NOMO-1 (cell line): ENCODE data around the gene MAGI3.
"Not testable (repeated sequence)": the region's sequence is repeated elsewhere in the genome, so short reads cannot be mapped to it uniquely, and the experiment has no call there.

ENCODE experiments used
- DNase-seq, 2 experiments: peaks; one replicate each; lab custom pipeline; 2025; ENCODE audit not compliant: unreplicated experiment in 2 of 2; lab: John Stamatoyannopoulos, UW

The MAGI3 gene

DNA sequence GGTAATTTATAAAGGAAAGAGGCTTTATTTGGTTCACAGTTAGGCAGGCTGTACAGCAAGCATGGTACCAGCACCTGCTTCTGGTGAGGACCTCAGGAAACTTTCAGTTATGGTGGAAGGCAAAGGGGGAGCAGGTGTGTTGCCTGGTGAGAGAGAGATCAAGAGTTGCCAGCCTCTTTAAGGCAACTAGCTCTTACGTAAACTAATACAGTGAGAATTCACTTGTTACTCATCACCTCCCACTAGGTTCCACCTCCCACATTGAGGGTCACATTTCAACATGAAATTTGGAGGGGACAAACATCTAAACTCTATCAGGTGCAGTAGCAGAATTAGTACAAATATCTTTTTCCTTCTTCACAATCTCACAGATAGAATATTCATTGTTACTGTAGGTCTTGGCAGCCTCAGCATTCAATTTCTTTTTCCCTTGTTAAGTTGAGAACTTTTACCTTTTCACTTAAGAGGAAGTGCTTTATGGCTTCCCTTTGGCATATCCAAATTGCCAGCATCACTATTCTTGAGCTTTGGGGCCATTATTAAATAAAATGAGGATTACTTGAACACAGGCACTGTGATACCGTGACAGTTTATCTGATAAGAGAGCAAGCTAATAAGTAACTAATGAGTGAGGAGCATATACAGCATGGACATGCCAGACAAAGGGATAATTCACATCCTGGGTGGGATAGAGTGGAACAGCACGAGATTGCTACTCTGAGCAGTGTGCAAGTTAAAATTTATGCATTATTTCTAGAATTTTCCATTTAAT lies 48.4 kb downstream of the MAGI3 start:
- DNase-seq = no peak

- no peak for DNase-seq
Observed at GRCh38 chr1:113439277-113439670, 49.0 kb downstream of the MAGI3 start.

DNA sequence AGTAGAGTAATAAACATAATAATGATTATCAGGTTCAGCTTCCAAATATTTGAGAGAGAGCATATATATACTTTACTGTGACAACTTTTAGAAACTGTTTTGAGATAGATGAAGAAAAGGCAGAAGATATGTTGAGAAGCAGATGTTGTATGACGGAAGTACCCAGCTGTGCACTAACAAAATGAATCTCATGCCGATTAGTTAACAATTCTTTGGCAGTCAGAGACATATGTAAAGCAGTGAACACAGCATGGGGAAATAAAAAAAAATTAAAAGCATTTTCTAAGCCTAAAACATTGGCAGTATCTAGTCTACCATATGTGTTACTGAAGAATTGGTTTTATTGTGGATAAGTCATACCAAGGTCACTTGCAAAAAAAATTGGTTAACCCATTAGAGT lies 51.8 kb downstream of the MAGI3 start:
- no peak for DNase-seq

GRCh38 chr1:113444857-113445256 lies 54.5 kb downstream of the MAGI3 start:
- no peak for DNase-seq

DNA sequence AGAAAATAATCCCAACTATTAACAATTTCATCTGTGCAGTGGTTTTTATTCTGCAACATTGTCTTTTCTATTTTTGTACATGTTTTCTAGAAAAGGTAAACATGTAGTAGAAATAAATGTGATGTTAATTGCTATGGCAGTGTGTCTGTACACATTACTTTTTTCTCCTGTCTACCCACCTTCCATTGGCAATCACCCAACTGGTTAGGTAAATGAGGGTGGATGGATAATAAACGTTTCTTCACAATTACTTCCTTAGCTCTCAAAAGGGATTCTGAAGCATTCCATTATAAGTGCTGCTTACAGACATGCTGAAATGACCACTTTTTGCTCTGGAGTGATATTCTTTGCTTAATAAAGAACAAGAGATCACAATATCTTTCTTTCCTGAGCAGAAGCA lies 61.4 kb downstream of the MAGI3 start:
- no peak for DNase-seq

DNA sequence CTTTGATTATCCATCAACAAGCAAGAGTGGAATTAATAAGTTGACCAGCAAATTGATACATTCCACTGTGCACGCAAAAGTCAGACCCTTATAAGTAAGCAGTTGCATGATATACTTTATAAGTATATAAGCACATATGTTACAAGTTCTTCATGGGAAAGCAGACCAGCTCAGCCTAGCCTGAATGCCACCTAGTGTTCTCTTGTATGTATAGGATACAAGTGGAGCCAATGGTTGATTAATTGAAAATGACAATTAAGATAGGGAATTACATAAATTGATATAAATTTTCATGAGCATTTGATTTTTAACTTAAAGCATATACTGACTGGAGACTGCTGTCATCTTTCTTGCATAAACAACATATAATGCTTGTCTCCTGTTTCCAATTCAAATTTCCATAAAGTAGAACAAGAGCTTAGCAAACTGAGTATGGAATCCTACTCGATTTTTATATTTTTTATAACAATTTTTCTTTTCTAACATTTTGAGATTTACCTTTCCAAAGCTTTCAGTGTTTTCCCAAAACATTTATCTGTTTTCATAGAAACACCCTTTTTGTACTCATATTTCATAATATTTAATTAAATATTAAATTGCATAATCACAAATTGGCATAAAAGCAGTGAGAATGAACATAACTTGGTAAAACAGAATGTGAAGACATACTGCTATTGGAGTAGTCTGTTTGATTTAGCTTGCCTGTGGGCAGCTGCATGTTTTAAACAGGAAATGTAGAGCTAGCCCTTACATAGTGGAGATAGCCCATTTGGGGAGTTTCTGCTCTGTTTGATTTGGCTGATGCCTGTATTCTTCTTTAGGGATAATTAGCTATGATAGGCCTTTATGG lies 62.8 kb downstream of the MAGI3 start:
- no peak for DNase-seq

- DNase-seq = no peak
Observed at GRCh38 chr1:113453771-113454083, 63.4 kb downstream of the MAGI3 start.

GRCh38 chr1:113455374-113455773 lies 65.1 kb downstream of the MAGI3 start:
- no peak for DNase-seq

DNA sequence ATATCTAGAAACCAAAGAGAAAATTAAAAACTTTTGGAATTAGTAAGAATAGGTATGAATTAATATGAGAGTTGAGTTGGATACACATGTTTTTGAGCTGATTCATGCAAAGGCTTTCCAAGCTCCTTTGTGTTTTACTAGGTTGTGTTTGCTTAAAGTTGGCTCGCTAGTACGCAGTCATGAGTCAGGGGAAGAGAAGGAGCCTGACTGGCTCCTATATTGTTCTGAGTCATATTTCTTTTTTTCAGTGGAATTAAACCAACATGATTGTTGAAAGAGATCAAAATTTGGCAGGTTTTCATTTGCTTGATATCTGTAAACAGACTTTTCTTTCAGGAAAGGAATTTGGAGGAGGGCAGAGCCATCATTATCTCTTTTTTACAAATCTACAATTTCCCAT lies 66.7 kb downstream of the MAGI3 start:
- DNase-seq = no peak

DNA sequence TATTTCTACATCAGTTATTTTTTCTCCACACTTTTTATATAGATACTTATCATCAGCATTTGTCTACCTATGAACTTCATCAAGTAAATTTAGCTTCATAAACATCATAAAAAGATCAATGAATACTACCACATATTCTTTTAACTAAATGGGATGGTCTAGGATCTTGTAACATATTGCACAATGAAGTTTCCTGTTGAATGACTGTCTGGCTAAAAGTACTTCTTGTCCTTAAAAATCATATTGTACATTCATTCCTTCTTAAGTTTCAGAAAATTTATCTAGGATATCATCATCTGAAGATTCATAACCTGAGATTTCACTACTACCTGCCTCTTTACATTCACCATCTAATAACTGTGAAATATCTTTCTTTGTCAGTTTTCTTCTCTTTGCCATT lies 69.0 kb downstream of the MAGI3 start:
- DNase-seq = no peak

DNA sequence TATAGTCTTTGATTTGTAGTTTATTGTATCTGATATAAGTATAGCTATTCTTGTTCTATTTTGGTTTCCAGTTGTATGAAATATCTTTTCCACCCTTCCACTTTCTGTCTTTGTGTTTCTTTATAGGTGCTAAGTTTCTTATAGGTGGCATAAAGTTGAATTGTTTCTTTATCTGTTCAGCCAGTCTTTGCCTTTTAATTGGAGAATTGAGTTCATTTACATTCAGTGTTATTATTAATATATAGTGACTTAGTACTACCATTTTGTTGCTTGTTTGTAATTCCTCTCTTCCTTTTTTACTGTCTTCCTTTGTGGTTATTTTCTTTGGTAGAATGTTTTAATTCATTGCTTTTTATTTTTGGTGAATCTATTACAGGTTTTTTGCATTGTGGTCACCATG lies 77.7 kb downstream of the MAGI3 start:
- DNase-seq = no peak

GRCh38 chr1:113478427-113479195 lies 88.3 kb downstream of the MAGI3 start:
- not testable (repeated sequence) for DNase-seq

DNA sequence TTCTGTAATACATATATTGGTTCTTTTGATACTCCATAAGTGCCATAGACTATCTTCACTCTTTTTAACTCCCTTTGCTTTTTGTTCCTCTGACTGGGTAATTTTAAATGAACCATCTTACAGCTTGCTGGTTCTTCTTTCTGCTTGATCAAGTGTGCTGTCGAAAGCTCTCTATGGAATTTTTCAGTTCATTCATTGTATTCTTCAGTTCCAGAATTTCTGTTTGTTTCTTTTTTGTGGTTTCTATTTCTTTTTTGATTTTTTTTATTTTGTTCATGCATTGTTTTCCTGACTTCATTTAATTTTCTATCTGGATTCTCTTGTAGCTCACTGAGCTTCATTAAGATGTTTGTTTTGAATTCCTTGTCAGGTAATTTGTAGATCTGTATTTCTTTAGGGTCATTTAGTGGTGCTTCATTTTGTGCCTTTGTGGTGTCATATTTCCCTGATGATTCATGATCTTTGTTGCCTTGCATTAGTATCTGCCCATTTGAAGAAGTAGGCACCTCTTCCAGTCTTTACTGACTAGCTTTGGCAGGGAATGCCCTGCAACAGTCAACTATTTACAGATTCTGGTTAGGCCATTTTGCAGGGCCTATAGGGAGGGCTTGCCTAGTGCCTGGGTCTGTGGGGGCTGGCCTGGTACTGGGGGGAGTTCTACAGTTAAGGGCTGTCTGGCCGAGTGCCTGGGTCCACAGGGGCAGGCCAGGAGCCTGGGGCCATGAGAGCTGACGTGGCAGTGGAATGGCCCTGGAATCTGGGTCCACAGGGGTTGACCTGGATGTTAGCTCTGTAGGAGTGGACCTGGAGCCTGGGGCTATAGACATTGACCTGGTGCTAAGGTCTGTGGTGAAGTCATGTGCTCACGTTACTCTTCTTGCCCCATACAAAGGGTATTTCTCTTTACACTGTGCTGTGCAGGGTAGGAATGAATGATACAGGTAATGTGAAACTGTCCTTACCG lies 89.7 kb downstream of the MAGI3 start:
- no peak for DNase-seq

DNA sequence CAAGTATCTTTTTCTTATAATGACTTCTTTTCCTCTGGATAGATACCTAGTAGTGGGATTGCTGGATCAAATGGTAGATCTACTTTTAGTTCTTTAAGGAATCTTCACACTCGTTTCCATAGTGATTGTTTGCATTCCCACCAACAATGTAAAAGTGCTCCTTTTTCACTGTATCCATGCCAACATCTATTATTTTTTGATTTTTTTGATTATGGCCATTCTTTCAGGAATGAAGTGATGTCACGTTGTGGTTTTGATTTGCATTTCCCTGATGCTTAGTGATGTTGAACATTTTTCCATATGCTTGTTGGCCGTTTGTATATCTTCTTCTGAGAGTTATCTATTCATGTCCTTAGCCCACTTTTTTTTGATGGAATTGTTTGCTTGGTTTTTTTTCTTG lies 94.8 kb downstream of the MAGI3 start:
- not testable (repeated sequence) for DNase-seq

- DNase-seq = no peak
Observed at GRCh38 chr1:113488576-113489177, 98.4 kb downstream of the MAGI3 start.

DNA sequence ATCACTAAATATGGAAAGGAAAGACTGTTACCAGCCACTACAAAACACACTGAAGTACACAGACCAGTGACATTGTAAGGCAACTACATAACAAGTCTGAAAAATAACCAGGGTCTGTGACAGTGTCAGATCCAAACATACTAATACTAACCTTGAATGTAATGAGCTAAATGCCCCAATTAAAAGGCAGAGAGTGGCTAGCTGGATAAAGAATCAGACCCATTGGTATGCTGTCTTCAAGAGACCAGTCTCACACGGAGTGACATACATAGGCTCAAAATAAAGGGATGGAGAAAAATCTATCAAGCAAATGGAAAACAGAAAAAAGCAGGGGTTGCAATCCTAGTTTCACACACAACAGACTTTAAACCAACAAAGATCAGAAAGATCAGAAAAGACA lies 100.1 kb downstream of the MAGI3 start:
- DNase-seq = no peak

GRCh38 chr1:113493533-113493932 lies 103.2 kb downstream of the MAGI3 start:
- DNase-seq = no peak

- no peak for DNase-seq
Observed at GRCh38 chr1:113505357-113505756, 115.0 kb downstream of the MAGI3 start.

GRCh38 chr1:113507552-113508214 lies 117.4 kb downstream of the MAGI3 start:
- no peak for DNase-seq
